Measurements from ENCODE around the gene HUS1B. TPM values are rescaled to one million over a fixed set of nuclear protein-coding genes. Genes with fewer than 3 reads are reported as not detected.
A peak's percentile ranks its signal among the peaks of the same experiment; 100 is the strongest.

HUS1B gene
- total and polyA plus RNA-seq, 2 of the 13 experiments (the other 11 are each of a cell fraction or from before 2014, with no cell fraction given), result 0.18 to 0.40 TPM

GRCh38 chr6:692858-693722 is 36.2 kb upstream of the HUS1B start, which contains the start of gene EXOC2 (continued):
- TF ChIP-seq ZNF691 (CRISPR knock-in tag; IDR thresholded peaks at IDR 0.05; ENCODE audit: borderline replicate concordance, low read depth), result peak; percentile 79
- no peak for TF ChIP-seq ZNF121 (CRISPR knock-in tag; IDR thresholded peaks at IDR 0.05)
- no peak for TF ChIP-seq FOXP1 (IDR thresholded peaks at IDR 0.05)
- TF ChIP-seq FOXP1 (CRISPR knock-in tag; IDR thresholded peaks at IDR 0.05), result peak; percentile 48
- TF ChIP-seq ADNP (CRISPR knock-in tag; IDR thresholded peaks at IDR 0.05), result no peak
- TF ChIP-seq ZNF781 (CRISPR knock-in tag; IDR thresholded peaks at IDR 0.05; ENCODE audit: borderline replicate concordance, not compliant biosample characterization), result peak; percentile 65
- TF ChIP-seq YY1 (IDR thresholded peaks at IDR 0.05; ENCODE audit: insufficient read depth, insufficient replicate concordance, low read depth, low read length), result peak; percentile 91
- peak; percentile 91 for TF ChIP-seq KDM5A (IDR thresholded peaks at IDR 0.05; ENCODE audit: borderline replicate concordance, low read length)
- TF ChIP-seq ZNF224 (CRISPR knock-in tag; IDR thresholded peaks at IDR 0.05), result 0 out of 2 replicates have a peak, but pooled peaks have one; percentile 31
- no peak; the same call in 1 of the 2 replicates for TF ChIP-seq ZNF264 (CRISPR knock-in tag; IDR thresholded peaks at IDR 0.05)
- no peak; the same call in 1 of the 2 replicates for TF ChIP-seq MTA1 (CRISPR knock-in tag; IDR thresholded peaks at IDR 0.05; ENCODE audit: borderline replicate concordance)
- peak; percentile 97 for TF ChIP-seq ZNF670 (CRISPR knock-in tag; IDR thresholded peaks at IDR 0.05; ENCODE audit: borderline replicate concordance)
- peak; percentile 55 for TF ChIP-seq AGO2 (optimal IDR thresholded peaks at IDR 0.05; ENCODE audit: low read depth, low read length)
- peak; percentile 82 for TF ChIP-seq SKIL (CRISPR knock-in tag; IDR thresholded peaks at IDR 0.05; ENCODE audit: borderline replicate concordance)
- peak; percentile 100 for TF ChIP-seq ASH2L (IDR thresholded peaks at IDR 0.05; ENCODE audit: insufficient read length, low read depth, low read length)
- 0 out of 2 replicates have a peak, but pooled peaks have one; percentile 24 for TF ChIP-seq ZNF839 (CRISPR knock-in tag; IDR thresholded peaks at IDR 0.05; ENCODE audit: borderline replicate concordance)
- peak; percentile 95 for TF ChIP-seq MXD4 (CRISPR knock-in tag; IDR thresholded peaks at IDR 0.05)
- 0 out of 2 replicates have a peak, but pooled peaks have one; percentile 44 for TF ChIP-seq ZNF296 (CRISPR knock-in tag; conservative IDR thresholded peaks at IDR 0.05)
- TF ChIP-seq NCOA2 (CRISPR knock-in tag; IDR thresholded peaks at IDR 0.05), result no peak
- TF ChIP-seq, protein P1, sequence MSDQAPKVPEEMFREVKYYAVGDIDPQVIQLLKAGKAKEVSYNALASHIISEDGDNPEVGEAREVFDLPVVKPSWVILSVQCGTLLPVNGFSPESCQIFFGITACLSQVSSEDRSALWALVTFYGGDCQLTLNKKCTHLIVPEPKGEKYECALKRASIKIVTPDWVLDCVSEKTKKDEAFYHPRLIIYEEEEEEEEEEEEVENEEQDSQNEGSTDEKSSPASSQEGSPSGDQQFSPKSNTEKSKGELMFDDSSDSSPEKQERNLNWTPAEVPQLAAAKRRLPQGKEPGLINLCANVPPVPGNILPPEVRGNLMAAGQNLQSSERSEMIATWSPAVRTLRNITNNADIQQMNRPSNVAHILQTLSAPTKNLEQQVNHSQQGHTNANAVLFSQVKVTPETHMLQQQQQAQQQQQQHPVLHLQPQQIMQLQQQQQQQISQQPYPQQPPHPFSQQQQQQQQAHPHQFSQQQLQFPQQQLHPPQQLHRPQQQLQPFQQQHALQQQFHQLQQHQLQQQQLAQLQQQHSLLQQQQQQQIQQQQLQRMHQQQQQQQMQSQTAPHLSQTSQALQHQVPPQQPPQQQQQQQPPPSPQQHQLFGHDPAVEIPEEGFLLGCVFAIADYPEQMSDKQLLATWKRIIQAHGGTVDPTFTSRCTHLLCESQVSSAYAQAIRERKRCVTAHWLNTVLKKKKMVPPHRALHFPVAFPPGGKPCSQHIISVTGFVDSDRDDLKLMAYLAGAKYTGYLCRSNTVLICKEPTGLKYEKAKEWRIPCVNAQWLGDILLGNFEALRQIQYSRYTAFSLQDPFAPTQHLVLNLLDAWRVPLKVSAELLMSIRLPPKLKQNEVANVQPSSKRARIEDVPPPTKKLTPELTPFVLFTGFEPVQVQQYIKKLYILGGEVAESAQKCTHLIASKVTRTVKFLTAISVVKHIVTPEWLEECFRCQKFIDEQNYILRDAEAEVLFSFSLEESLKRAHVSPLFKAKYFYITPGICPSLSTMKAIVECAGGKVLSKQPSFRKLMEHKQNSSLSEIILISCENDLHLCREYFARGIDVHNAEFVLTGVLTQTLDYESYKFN (CRISPR knock-in tag; conservative IDR thresholded peaks at IDR 0.05), result peak; percentile 40; the same call in 1 of the 2 replicates
- TF ChIP-seq MLLT10 (CRISPR knock-in tag; IDR thresholded peaks at IDR 0.05), result no peak
- peak; percentile 81 for TF ChIP-seq NR2C2 (CRISPR knock-in tag; IDR thresholded peaks at IDR 0.05; ENCODE audit: borderline replicate concordance)
